Measurements from ENCODE around the gene RGCC. TPM values are rescaled to one million over a fixed set of nuclear protein-coding genes. Genes with fewer than 3 reads are reported as not detected.
A peak's percentile ranks its signal among the peaks of the same experiment; 100 is the strongest.

RGCC gene
- total and polyA plus RNA-seq, 9 of the 15 experiments (the other 6 are each of a cell fraction or from before 2014, with no cell fraction given), result 0.51 to 10.4 (median 5.8) TPM

DNA sequence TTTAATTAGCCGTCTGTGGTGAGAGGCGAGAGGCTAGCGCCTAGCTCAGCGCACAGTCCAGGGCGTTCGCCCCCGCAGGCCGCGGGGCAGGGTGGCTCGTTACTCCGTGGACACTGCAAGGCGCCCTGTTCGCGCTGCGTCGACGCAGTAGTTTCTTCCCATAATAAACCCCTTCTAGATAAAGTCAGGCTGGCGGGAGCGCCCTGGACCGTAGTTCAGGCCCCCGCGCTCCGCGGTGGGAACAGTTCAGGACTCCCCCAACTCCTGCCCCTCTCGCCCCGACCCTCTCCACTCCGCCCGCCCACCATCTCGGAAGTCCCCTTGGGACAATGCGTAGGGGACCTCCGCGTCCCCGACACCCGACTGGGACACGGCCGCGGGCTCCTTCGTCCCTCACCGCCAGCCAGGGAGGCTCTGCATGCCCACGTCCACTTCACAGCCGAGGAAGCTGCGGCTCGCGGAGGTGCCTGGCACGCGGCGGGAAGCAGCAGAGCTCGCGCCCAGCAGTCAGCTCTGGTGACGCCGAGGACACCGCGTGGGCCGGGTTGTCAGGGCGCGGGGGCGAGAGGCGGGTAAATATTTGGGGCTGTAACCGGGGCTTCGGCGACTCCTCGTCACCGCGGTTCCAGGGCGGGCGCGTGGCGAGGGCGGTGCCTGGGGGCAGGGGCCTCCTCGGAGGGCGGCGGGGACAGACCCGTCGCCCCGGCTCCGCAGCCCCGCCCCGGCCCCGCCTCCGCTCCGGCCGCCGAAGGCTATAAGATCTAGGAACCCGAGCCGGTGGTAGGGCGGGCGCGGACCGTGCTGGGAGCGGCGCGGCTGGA is at the start of gene RGCC (continued):
- TF ChIP-seq, protein P1, sequence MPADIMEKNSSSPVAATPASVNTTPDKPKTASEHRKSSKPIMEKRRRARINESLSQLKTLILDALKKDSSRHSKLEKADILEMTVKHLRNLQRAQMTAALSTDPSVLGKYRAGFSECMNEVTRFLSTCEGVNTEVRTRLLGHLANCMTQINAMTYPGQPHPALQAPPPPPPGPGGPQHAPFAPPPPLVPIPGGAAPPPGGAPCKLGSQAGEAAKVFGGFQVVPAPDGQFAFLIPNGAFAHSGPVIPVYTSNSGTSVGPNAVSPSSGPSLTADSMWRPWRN (IDR thresholded peaks at IDR 0.05; ENCODE audit: low read depth), result no peak
- no peak for TF ChIP-seq EZH2 (IDR thresholded peaks at IDR 0.05; ENCODE audit: borderline replicate concordance, low read depth, low read length)
- no peak for TF ChIP-seq ZNF766 (CRISPR knock-in tag; conservative IDR thresholded peaks at IDR 0.05)

GRCh38 chr13:41408121-41408520 is 49.2 kb upstream of the RGCC start:
- no peak for DNase-seq (ENCODE audit: extremely low read depth in 1 of 4, low spot score in 3 of 4)
- Histone ChIP-seq H3K4me2 (ENCODE audit: insufficient read depth, low read length) (no peak overlapping the region), H3K27me3 (ENCODE audit: control insufficient read depth in 2 of 2, insufficient read depth in 2 of 2, low read length in 2 of 2) (no peaks in the 10 kb centered on the region; a peak in 1 of 5 replicates), H3K4me1 (replicated peaks in 1 of 2; ENCODE audit: control insufficient read depth in 2 of 2, insufficient read depth in 2 of 2, low read length in 2 of 2) (peaks cover 0 to 2% of the 10 kb centered on the region in 2 experiments; a peak in 2 of 5 replicates), H2AFZ (ENCODE audit: low read depth, low read length) (no peak overlapping the region), H3K36me3 (ENCODE audit: control insufficient read depth, insufficient read depth, low read length) (no peaks in the 10 kb centered on the region), H3K9me1 (ENCODE audit: control insufficient read depth, insufficient read depth, low read length) (no peaks in the 10 kb centered on the region), H3K9ac (ENCODE audit: insufficient read depth in 1 of 2, low read depth in 2 of 2, low read length in 2 of 2) (no peak overlapping the region), H4K20me1 (replicated peaks; ENCODE audit: control insufficient read depth, insufficient read depth, low read length) (no peaks in the 10 kb centered on the region), H3K27ac (ENCODE audit: extremely low read depth, low read depth, low read length) (no peak overlapping the region), H3K4me3 (no peak overlapping the region), H3K9me3 (replicated peaks; ENCODE audit: control insufficient read depth, insufficient read depth, low read depth, low read length) (no peaks in the 10 kb centered on the region), H3K79me2 (ENCODE audit: control insufficient read depth, insufficient read depth, low read length) (no peaks in the 10 kb centered on the region)
- ChIA-PET POLR2A (no interaction called here), CTCF (ENCODE audit: low intra/inter-chr PET ratio) (no interaction called here)
- no peak for ATAC-seq
- FAIRE-seq, result no peak
- TF ChIP-seq CEBPG (CRISPR knock-in tag; IDR thresholded peaks at IDR 0.05), result no peak
- 0 out of 4 replicates have a peak, but pooled peaks of 1 of the 2 experiments have one; percentile 25 for TF ChIP-seq CEBPG (tag; conservative IDR thresholded peaks at IDR 0.05 in 1 of 2, IDR thresholded peaks at IDR 0.05 in 1 of 2)
- peak; percentile 41; the same call in 1 of the 2 replicates for TF ChIP-seq CEBPB (tag; IDR thresholded peaks at IDR 0.05)
- TF ChIP-seq ZBED1 (IDR thresholded peaks at IDR 0.05), result no peak
- no peak for TF ChIP-seq ZNF24 (IDR thresholded peaks at IDR 0.05)
- TF ChIP-seq, protein P2, sequence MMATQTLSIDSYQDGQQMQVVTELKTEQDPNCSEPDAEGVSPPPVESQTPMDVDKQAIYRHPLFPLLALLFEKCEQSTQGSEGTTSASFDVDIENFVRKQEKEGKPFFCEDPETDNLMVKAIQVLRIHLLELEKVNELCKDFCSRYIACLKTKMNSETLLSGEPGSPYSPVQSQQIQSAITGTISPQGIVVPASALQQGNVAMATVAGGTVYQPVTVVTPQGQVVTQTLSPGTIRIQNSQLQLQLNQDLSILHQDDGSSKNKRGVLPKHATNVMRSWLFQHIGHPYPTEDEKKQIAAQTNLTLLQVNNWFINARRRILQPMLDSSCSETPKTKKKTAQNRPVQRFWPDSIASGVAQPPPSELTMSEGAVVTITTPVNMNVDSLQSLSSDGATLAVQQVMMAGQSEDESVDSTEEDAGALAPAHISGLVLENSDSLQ (IDR thresholded peaks at IDR 0.05), result peak; percentile 21; the same call in 1 of the 2 replicates
- TF ChIP-seq TRIM24 (IDR thresholded peaks at IDR 0.05), result no peak
- TF ChIP-seq ZNF274 (IDR thresholded peaks at IDR 0.05; ENCODE audit: borderline replicate concordance, low read depth, low read length), result no peak
- TF ChIP-seq ARHGAP35 (IDR thresholded peaks at IDR 0.05; ENCODE audit: partially characterized antibody), result no peak
- intact Hi-C loops (cut with micrococcal nuclease), result no loop called here
- in situ Hi-C loops (cut with MboI), result loop anchor here (25.0 kb wide), 1 partner anchor 704 kb away; no protein-coding TSS in a partner anchor
- no TSS peak for BruUV-seq (replicated peaks)

Measured in K562 (cell line).